Activated T-cell treated with anti-CD3 and anti-CD28 coated beads for 48 hours (primary cell): ENCODE measurements around the gene EIF4B.
"Not testable (repeated sequence)": the region's sequence is repeated elsewhere in the genome, so short reads cannot be mapped to it uniquely, and the experiment has no call there.

Source experiments
- DNase-seq: peaks from one replicate; pipeline ENCODE4 v3.0.0-alpha.2; 2020; ENCODE audit warnings: low read depth

Gene EIF4B

GRCh38 chr12:53005986-53006809, at the start of gene EIF4B:
TSS of gene EIF4B (plus strand) at chr12:53006456. CDS start at chr12:53006484, 28 bp downstream.
- peak; percentile 100 for DNase-seq

DNA sequence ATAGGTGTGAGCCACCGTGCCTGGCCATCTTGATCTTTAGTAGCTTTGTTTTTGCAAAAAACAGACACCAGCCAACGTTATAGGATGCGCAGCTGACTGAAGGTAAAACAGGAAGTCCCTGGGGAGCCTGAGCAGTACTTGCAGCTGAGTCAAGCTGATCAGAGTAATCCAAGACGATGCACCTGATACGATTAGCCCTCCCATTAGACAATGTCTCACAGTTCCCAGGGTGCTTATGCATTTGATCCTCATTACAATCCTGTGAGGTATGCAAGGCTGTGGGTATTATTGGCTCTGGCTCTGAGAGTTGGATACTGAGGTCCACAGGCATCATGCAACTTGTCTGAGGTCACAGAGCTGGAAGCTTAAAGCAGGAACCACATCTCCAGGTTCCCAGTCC, 49.3 kb upstream of the EIF4B start:
- DNase-seq, result no peak

DNA sequence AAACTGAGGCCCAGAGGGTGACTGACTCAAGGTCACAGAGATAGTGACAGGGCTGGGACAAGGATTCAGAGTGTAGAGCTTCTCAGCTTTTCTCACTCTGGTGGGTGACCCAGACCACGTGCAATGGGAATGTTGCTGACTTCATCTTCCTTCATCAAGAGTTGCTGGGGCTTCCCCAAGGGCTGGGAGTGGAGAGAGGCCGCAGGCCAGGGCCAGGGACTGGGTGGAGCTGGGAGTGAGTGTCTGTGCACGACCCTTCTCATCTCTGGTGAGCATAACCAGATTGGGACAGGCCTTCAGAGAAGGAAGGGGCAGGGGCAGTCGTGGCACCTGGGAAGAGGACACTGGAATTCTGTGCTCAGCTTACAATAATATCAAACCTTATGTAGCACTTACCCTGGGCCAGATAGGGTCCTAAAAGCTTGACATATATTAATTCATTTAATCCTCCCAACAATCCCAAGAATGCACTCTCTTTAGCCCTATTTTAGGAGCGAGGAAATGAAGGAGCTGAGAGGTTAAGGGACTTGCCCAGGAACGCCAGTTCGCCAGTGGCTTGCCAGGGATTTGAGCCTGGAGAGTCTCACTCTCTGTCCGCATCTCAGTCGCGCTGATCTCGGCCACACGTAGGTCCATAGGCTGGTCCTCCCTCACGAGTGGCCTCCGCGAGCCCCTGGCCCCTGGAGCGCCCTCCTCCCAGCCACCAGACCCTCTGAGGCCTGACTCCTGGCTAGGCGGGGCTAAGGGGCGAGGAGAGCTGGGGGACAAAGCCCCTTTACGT, 41.5 kb upstream of the EIF4B start:
- DNase-seq, result no peak

GRCh38 chr12:52965337-52965731, 40.9 kb upstream of the EIF4B start:
- no peak for DNase-seq

DNA sequence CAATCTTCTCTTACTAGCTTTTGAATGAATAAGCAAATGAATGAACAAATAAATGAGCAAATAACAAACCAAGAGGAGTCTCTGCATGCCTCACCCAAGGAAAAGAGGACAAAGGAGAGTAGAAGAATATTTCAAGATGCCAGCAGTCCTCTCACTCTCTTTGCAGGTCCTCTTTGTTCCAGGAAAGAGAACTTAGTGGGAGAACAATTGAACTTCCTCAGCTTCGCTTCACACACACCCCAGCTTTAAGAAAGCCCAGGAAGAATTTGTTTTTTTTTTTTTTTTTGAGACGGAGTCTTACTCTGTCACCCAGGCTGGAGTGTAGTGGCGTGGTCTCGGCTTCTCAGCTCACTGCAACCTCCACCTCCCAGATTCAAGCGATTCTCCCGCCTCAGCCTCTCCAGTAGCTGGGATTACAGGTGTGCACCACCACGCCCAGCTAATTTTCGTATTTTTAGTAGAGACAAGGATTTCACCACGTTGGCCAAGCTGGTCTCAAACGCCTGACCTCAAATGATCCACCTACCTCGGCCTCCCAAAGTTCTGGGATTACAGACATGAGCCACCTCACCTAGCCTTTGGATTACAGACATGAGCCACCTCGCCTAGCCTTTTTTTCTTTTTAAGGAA, 37.0 kb upstream of the EIF4B start:
- no peak for DNase-seq

DNA sequence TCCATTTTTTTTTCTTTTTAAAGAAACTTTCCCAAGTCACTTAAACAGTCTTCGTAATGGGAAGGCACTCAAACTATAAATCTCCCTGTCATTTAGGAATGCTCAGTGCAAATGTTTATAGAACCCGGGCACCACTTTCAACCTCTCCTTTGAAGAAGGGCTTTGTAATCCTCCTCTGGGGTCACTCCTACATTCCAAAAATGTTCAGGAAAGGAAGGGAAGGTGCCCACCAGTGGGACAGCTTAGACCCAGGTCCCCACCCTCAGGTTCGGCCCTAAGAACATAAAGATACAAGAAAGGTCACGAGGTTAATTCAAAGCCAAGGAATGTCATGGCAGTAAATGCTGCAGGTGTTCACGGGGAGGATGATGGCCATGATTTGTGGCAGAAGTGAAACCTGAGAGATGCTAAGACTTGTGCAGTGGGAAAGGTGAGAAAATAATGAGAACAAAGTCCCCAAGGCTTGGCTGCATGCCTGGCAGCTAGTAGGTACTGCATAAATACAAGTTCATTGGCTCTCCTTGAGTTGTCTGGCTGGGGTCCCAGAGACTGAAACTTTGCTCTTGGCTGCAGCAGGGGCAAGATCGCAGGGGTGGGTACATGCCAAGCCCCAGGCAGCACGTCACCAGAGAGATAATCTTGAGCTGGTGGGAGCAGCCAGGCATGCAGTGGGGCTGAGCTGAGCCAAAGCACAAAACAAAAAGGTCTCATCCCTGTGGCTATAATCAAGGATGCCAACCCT, 36.3 kb upstream of the EIF4B start:
- DNase-seq, result no peak

DNA sequence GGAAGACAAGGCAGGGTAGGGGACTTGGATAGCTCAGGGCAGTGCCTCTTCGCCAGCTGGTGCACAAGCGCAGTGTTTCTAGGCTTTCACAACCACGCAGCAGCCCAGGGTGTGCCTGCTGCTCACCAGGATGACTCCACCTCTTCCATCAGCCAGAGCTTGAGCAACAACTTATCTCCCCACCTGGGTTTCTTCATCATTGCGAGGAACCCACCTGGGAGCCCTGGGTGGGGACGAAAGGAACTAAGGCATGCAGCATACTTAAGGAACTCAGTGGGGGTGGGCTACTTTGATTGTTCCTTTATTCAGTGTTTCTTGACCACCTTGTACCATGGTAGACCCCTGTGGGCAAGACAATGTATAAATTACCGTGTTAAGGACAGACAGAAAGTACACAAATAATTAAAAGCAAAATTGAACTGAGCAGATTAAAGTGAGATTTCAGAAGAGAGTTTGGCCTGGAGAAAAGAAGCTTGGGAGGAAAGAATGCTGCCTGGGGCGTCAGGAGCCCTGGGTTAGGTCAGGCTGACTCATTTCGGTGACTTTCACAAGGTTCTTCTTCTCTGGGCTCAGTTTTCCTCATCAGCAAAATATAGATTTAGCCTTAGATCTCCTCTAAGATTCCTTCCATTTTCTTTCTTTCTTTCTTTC, 34.5 kb upstream of the EIF4B start:
- no peak for DNase-seq

- no peak for DNase-seq
Observed at GRCh38 chr12:52975204-52975603, 31.1 kb upstream of the EIF4B start.

DNA sequence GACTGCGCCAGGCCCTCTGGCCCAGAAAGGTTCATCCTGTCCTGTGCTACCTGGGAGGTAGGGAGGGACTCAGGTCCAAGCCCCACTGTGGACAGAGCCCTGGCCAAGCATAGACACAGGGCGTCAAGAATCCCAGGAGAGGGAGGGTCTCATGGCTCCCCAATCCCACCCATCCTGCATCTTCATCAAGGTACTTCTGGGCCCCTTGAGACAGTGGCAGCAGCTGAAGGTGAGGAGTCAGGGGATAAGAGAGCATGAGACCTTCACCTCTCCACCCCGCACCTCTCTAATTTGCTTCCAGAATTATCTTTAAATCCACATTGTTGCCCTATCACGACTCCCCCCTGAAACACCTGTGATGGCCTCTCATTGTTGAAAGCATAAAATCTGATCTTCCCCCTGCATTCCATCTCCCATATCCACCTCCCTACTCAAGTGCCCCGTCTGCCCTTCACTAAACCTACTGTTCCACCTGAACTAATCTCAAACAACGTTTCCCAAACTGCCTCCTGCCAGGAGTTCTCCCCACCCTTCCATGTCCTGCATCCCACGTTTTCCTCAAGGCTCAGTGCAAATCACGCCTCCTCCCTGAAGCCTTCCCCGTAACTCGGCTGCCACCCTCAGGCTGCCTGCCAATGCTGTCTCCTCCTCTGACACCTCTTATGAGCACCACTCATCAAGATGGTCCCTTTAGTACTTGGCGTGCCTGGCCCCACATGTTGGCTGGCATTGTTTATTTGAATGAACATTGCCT, 30.3 kb upstream of the EIF4B start:
- no peak for DNase-seq

DNA sequence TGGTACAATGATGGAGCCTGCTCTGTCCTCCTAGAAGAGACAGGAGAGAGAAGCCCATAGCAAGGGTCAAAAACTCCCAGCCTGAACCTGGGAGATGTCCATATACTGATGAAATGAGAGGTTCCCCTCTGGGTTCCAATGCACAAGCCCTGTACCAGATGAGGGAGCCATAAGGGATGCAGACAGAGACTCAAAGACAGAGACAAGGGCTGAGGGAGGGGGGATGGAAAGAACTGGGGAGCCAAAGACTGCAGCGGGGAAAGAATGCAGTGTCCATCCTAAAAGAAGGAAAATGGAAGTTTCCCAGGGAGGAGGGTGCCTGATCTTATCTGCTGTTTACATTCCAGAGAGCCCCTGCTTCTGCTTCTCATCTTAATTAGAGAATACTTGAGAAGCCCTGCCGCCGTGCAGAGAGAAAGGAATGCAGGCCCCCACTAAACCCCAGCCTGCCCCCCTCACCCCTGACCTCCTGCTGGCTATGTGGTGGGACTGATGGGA, 29.6 kb upstream of the EIF4B start:
- DNase-seq, result no peak

GRCh38 chr12:52977170-52977569, 29.1 kb upstream of the EIF4B start:
- DNase-seq, result no peak

GRCh38 chr12:52980096-52980649, 26.1 kb upstream of the EIF4B start:
- no peak for DNase-seq

GRCh38 chr12:52980650-52981423, 25.4 kb upstream of the EIF4B start:
- peak; percentile 66 for DNase-seq

GRCh38 chr12:52984136-52984535, 22.1 kb upstream of the EIF4B start:
- DNase-seq, result no peak

DNA sequence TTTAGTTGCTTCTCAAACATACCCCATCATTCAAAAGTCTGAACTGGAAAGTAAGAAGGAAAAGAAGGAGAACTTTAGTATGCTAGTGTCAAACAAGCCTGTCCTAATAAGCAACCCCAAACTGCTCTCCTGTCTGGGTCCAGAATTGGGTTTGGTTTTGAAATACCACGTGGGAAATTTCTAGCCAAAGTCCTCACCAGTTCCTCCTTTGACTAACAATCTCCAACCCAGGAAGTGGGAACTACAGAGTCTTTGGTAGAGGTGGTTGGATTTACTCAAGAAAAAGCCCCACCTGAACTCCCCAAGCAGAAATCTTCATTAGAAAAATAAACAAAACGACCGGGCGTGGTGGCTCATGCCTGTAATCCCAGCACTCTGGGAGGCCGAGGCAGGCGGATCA, 17.4 kb upstream of the EIF4B start:
- no peak for DNase-seq

DNA sequence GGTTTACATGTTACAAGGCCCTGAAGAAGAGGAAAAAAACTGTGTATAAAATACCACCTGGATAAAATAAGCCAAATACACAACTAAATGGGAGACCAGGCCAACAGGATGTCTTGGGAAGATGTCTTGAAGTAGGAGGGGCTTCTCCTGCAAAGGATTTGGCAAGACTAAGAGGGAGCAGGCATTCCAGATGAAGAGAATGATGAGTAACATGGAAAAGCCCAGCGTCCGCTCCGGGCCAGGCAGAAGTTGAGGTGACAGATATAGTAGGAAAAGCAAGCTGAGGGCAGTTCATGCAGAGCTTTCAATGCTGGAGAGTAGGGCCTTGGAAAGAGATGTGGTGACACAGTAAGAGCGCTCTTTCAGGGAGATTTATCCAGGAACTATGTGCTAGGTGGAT, 16.1 kb upstream of the EIF4B start:
- DNase-seq, result no peak

DNA sequence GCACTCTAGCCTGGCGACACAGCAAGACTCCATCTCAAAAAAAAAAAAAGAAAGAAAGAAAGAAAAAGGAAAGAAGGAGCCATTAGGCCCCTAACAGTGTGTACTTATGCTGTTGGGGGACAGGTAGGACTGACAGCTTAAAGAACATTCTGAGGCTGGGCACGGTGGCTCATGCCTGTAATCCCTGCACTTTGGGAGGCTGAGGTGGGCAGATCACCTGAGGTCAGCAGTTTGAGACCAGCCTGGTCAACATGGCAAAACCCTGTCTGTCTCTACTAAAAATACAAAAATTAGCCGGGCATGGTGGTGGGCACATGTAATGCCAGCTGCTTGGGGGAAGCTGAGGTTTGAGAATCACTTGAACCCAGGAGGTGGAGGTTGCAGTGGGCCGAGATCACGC, 14.0 kb upstream of the EIF4B start:
- not testable (repeated sequence) for DNase-seq

DNA sequence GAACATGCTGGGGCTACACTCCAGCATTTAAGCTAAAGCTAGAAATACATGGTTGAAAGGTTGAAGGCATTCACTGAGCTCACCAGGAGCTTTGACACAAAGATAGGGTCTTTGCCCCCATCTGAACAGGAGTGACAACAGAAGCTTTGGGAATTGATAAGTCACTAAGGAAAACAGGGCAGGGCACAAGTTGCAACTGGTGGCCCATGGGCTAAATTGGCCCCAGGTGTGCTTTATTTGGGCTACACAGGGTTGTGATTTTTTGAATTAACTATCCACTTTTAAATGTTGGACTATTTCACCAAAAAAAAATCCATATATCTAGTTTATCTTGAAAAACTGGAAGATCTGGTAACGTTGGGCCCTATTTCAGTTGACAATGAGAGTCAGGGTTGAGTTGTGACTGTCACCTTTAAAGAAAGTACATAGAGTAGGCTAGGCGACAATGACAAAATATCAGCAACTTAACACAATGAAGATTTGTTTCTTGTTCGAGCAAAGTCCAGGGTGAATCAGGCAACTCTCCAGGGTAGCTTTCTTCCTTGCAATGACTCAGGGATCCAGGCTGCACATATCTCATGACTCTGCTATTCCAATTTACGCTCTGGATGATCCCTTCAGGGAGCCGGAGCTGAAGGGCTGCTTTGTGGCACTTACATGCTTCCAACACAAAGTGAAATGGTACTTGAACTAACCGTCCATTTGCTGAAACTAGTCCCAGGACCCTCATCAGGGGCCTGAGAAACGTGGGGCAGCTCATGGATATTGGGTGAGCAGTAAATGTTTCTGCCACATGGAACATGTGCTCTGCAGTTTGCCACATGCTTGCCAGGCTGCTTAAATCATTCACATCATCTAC, 13.3 kb upstream of the EIF4B start:
- DNase-seq, result no peak

GRCh38 chr12:52993558-52993869, 12.7 kb upstream of the EIF4B start:
- no peak for DNase-seq
